Mesenchymal stem cell (in vitro differentiated cells and primary cell): ENCODE measurements around the gene MED10.

Experiments used
- DNase-seq: peaks from one replicate; pipeline ENCODE4 v3.0.0-alpha.2; 2013
- H2AFZ ChIP-seq: one replicate; pipeline ENCODE4 v1.6.1; 2013; ENCODE audit warnings: low read depth, mild to moderate bottlenecking, control low read depth, inconsistent platforms, low read length, moderate library complexity
- H2AK5ac ChIP-seq: 2 replicates; pipeline ENCODE4 v1.6.1; 2013; ENCODE audit warnings: low read length, moderate library complexity, mild to moderate bottlenecking, inconsistent platforms; ENCODE audit not compliant: severe bottlenecking
- H2BK120ac ChIP-seq: one replicate; pipeline ENCODE4 v1.6.1; 2013; ENCODE audit warnings: low read depth, mild to moderate bottlenecking, inconsistent platforms, low read length, moderate library complexity
- H2BK12ac ChIP-seq, 2 experiments: one replicate each; pipeline ENCODE4 v1.6.1; 2013; ENCODE audit warnings: inconsistent platforms in 2 of 2, low read length in 2 of 2, mild to moderate bottlenecking in 2 of 2, moderate library complexity in 2 of 2, control low read depth in 1 of 2
- H2BK15ac ChIP-seq: one replicate; pipeline ENCODE4 v1.6.1; 2013; ENCODE audit warnings: mild to moderate bottlenecking, low read depth, inconsistent platforms; ENCODE audit not compliant: poor library complexity, severe bottlenecking
- H2BK5ac ChIP-seq: 2 replicates; pipeline ENCODE4 v1.6.1; 2013; ENCODE audit warnings: low read depth, mild to moderate bottlenecking, low read length, control low read depth, inconsistent platforms; ENCODE audit not compliant: poor library complexity, severe bottlenecking
- H3K14ac ChIP-seq, 2 experiments: one replicate each; pipeline ENCODE4 v1.6.1; 2013; ENCODE audit warnings: inconsistent platforms in 2 of 2, low read length in 2 of 2, control low read depth in 1 of 2, mild to moderate bottlenecking in 1 of 2, moderate library complexity in 1 of 2
- H3K18ac ChIP-seq, 2 experiments: one replicate each; pipeline ENCODE4 v1.6.1; 2013; ENCODE audit warnings: inconsistent platforms in 2 of 2, low read length in 2 of 2, control low read depth in 1 of 2, low read depth in 1 of 2, mild to moderate bottlenecking in 1 of 2
- H3K23ac ChIP-seq, 2 experiments: one replicate each; pipeline ENCODE4 v1.6.1; 2013; ENCODE audit warnings: inconsistent platforms in 2 of 2, low read length in 2 of 2, mild to moderate bottlenecking in 2 of 2, moderate library complexity in 2 of 2, control low read depth in 1 of 2
- H3K27ac ChIP-seq: 2 replicates; pipeline ENCODE4 v1.5.1; 2013; ENCODE audit warnings: mild to moderate bottlenecking, moderate library complexity, low read length, control low read depth, inconsistent platforms; ENCODE audit not compliant: poor library complexity, severe bottlenecking
- H3K27me3 ChIP-seq, 2 experiments: 2 replicates each; pipeline versions ENCODE4 v1.6.1 to v1.7.0; 2013; ENCODE audit warnings: low read length in 2 of 2, mild to moderate bottlenecking in 2 of 2, moderate library complexity in 2 of 2, control low read depth in 1 of 2, inconsistent platforms in 1 of 2; ENCODE audit not compliant: control insufficient read depth in 1 of 2, insufficient read depth in 1 of 2
- H3K36me3 ChIP-seq, 2 experiments: 2 replicates each; pipeline versions ENCODE4 v1.6.1 to v1.7.0; 2013; ENCODE audit warnings: low read length in 2 of 2, control low read depth in 1 of 2, inconsistent platforms in 1 of 2, low read depth in 1 of 2, mild to moderate bottlenecking in 1 of 2; ENCODE audit not compliant: insufficient read depth in 2 of 2, control insufficient read depth in 1 of 2
- H3K4ac ChIP-seq, 2 experiments: one replicate each; pipeline ENCODE4 v1.6.1; 2013; ENCODE audit warnings: inconsistent platforms in 2 of 2, low read length in 2 of 2, mild to moderate bottlenecking in 2 of 2, moderate library complexity in 2 of 2, control low read depth in 1 of 2, low read depth in 1 of 2
- H3K4me1 ChIP-seq: 2 replicates; pipeline ENCODE4 v1.6.1; 2013; ENCODE audit warnings: low read depth, low read length, control low read depth; ENCODE audit not compliant: control insufficient read depth, insufficient read depth
- H3K4me2 ChIP-seq: 2 replicates; pipeline ENCODE4 v1.6.1; 2013; ENCODE audit warnings: low read length, mild to moderate bottlenecking, inconsistent platforms; ENCODE audit not compliant: poor library complexity, severe bottlenecking
- H3K4me3 ChIP-seq, 2 experiments: 2 replicates each; pipeline versions ENCODE4 v1.5.1 to v1.7.0; 2013; ENCODE audit warnings: low read length in 2 of 2, mild to moderate bottlenecking in 2 of 2, control low read depth in 1 of 2, low read depth in 1 of 2; ENCODE audit not compliant: insufficient read depth in 1 of 2
- H3K79me1 ChIP-seq: replicated peaks from 2 replicates; pipeline ENCODE4 v1.6.1; 2013; ENCODE audit warnings: mild to moderate bottlenecking, control low read depth, low read length, inconsistent platforms; ENCODE audit not compliant: poor library complexity, severe bottlenecking
- H3K9ac ChIP-seq: 2 replicates; pipeline ENCODE4 v1.7.0; 2013; ENCODE audit warnings: mild to moderate bottlenecking, low read length, moderate library complexity
- H3K9me3 ChIP-seq: 2 replicates; pipeline ENCODE4 v1.7.0; 2013; ENCODE audit warnings: mild to moderate bottlenecking, low read length; ENCODE audit not compliant: control insufficient read depth
- H4K8ac ChIP-seq: one replicate; pipeline ENCODE4 v1.6.1; 2013; ENCODE audit warnings: inconsistent platforms, mild to moderate bottlenecking, low read length, moderate library complexity
- H4K91ac ChIP-seq: one replicate; pipeline ENCODE4 v1.6.1; 2013; ENCODE audit warnings: mild to moderate bottlenecking, low read length, inconsistent platforms
- WGBS: methylation state at CpG from one replicate; pipeline ENCODE4 v1.1.7; 2013; ENCODE audit warnings: mixed read lengths; 5-methylcytosine and 5-hydroxymethylcytosine counted together

Gene MED10

GRCh38 chr5:6353602-6354302 lies 24.6 kb downstream of the MED10 start:
- Histone ChIP-seq H3K9me3 (no peaks in the 10 kb centered on the region), H2AFZ (no peak overlapping the region), H3K36me3 (no peaks in the 10 kb centered on the region), H3K9ac (no peak overlapping the region), H2BK5ac (no peak overlapping the region), H4K91ac (no peak overlapping the region), H3K27me3 (peaks cover 0 to 7% of the 10 kb centered on the region in 2 experiments), H2BK12ac (no peak overlapping the region), H4K8ac (no peak overlapping the region), H3K14ac (no peak overlapping the region), H3K4me2 (no peak overlapping the region), H3K4ac (no peak overlapping the region), H3K4me1 (no peaks in the 10 kb centered on the region), H2BK120ac (no peak overlapping the region), H3K23ac (no peak overlapping the region), H3K18ac (no peak overlapping the region), H3K27ac (no peak overlapping the region), H3K79me1 (no peaks in the 10 kb centered on the region), H3K4me3 (no peak overlapping the region), H2BK15ac (no peak overlapping the region), H2AK5ac (no peak overlapping the region)
- no peak for DNase-seq
- WGBS: 84% methylated on average over 13 of the region's 13 CpGs

- H3K9me3 ChIP-seq: no peaks in the 10 kb centered on the region
Observed at GRCh38 chr5:6350277-6351090, 27.9 kb downstream of the MED10 start.

GRCh38 chr5:6349387-6349786 lies 29.0 kb downstream of the MED10 start:
- Histone ChIP-seq H2BK15ac (no peak overlapping the region), H3K4me2 (no peak overlapping the region), H3K9ac (no peak overlapping the region), H3K18ac (no peak overlapping the region), H3K27ac (no peak overlapping the region), H3K27me3 (no peaks in the 10 kb centered on the region), H2BK12ac (no peak overlapping the region), H2BK120ac (no peak overlapping the region), H3K9me3 (no peaks in the 10 kb centered on the region), H2AFZ (no peak overlapping the region), H4K91ac (no peak overlapping the region), H3K23ac (no peak overlapping the region), H2BK5ac (no peak overlapping the region), H3K4me1 (no peaks in the 10 kb centered on the region), H3K4ac (no peak overlapping the region), H3K4me3 (no peak overlapping the region), H2AK5ac (no peak overlapping the region), H3K79me1 (no peaks in the 10 kb centered on the region), H3K36me3 (no peaks in the 10 kb centered on the region), H4K8ac (no peak overlapping the region), H3K14ac (no peak overlapping the region)
- no peak for DNase-seq
- 89% methylated on average over 19 of the region's 19 CpGs for WGBS

More at GRCh38 chr5:6350277-6351090, 27.9 kb downstream of the MED10 start:
- H2BK120ac ChIP-seq: no peak overlapping the region
- no peak overlapping the region for H2AK5ac ChIP-seq
- H3K79me1 ChIP-seq: no peaks in the 10 kb centered on the region
- H3K4me1 ChIP-seq: no peaks in the 10 kb centered on the region
- no peak overlapping the region for H3K4ac ChIP-seq
- no peak overlapping the region for H3K14ac ChIP-seq
- H3K27ac ChIP-seq: no peak overlapping the region
- no peak overlapping the region for H3K23ac ChIP-seq
- peaks cover 0 to 7% of the 10 kb centered on the region in 2 experiments for H3K27me3 ChIP-seq
- H3K4me2 ChIP-seq: no peak overlapping the region
- no peak overlapping the region for H3K9ac ChIP-seq
- H4K91ac ChIP-seq: no peak overlapping the region
- no peak overlapping the region for H3K18ac ChIP-seq
- no peak overlapping the region for H2AFZ ChIP-seq
- H3K4me3 ChIP-seq: no peak overlapping the region
- no peak overlapping the region for H2BK15ac ChIP-seq
- DNase-seq: no peak
- WGBS: 81% methylated on average over 18 of the region's 18 CpGs
- H3K36me3 ChIP-seq: no peaks in the 10 kb centered on the region
- no peak overlapping the region for H2BK12ac ChIP-seq
- H4K8ac ChIP-seq: no peak overlapping the region
- H2BK5ac ChIP-seq: no peak overlapping the region

GRCh38 chr5:6348476-6349000 lies 29.8 kb downstream of the MED10 start:
- no peak overlapping the region for H4K91ac ChIP-seq
- no peak overlapping the region for H3K4ac ChIP-seq
- H3K79me1 ChIP-seq: no peaks in the 10 kb centered on the region
- no peaks in the 10 kb centered on the region for H3K4me1 ChIP-seq
- no peak overlapping the region for H3K27ac ChIP-seq
- H3K9ac ChIP-seq: no peak overlapping the region
- H3K18ac ChIP-seq: no peak overlapping the region
- no peak overlapping the region for H3K14ac ChIP-seq
- H3K4me3 ChIP-seq: no peak overlapping the region
- no peak overlapping the region for H2AK5ac ChIP-seq
- no peak overlapping the region for H2BK5ac ChIP-seq
- no peaks in the 10 kb centered on the region for H3K9me3 ChIP-seq
- H4K8ac ChIP-seq: no peak overlapping the region
- no peak overlapping the region for H2BK12ac ChIP-seq
- H2BK120ac ChIP-seq: no peak overlapping the region
- no peak for DNase-seq
- no peak overlapping the region for H3K23ac ChIP-seq
- WGBS: 82% methylated on average over 15 of the region's 15 CpGs
- H2AFZ ChIP-seq: no peak overlapping the region
- H3K4me2 ChIP-seq: no peak overlapping the region
- H3K27me3 ChIP-seq: no peaks in the 10 kb centered on the region
- no peak overlapping the region for H2BK15ac ChIP-seq
- no peaks in the 10 kb centered on the region for H3K36me3 ChIP-seq
